Vagina (tissue), 2 donors: Measurements from ENCODE around the gene MYPOP. TPM values are rescaled to one million over a fixed set of nuclear protein-coding genes. Genes with fewer than 3 reads are reported as not detected.

Experiments used
- DNase-seq, 2 donors: peaks; one replicate each; pipeline ENCODE4 v3.0.0-alpha.2; 2017; ENCODE audit errors: extremely low spot score in 2 of 2
- H3K27ac ChIP-seq: fragments of 200-600 bp; sonication (generic); one replicate; pipeline ENCODE4 v1.5.1; 2019
- H3K27me3 ChIP-seq: fragments of 200-600 bp; sonication (generic); one replicate; pipeline ENCODE4 v1.5.1; 2019
- H3K36me3 ChIP-seq, 2 donors: fragments of 200-600 bp; sonication (generic); one replicate each; pipeline ENCODE4 v1.5.1; 2017 to 2019
- H3K4me1 ChIP-seq: fragments of 200-600 bp; sonication (generic); one replicate; pipeline ENCODE4 v1.5.1; 2019
- H3K4me3 ChIP-seq, 2 donors: fragments of 200-600 bp; sonication (generic); 1 replicate in 1 of 2; 2 replicates in 1 of 2; pipeline ENCODE4 v1.5.1; 2016 to 2019
- H3K9me3 ChIP-seq: fragments of 200-600 bp; sonication (generic); one replicate; pipeline ENCODE4 v1.5.1; 2019
- POLR2A ChIP-seq, 2 donors: fragments of 450-650 bp; IDR thresholded peaks; one replicate each; pipeline ENCODE4 v1.6.1; 2017; ENCODE audit warnings: antibody characterized with exemption in 2 of 2, mild to moderate bottlenecking in 2 of 2, moderate library complexity in 2 of 2
- POLR2AphosphoS5 ChIP-seq, 2 donors: sonication (generic); formaldehyde crosslinking; IDR thresholded peaks; one replicate each; pipeline ENCODE4 v1.9.0; 2017; ENCODE audit warnings: antibody characterized with exemption in 2 of 2, mild to moderate bottlenecking in 2 of 2, low read depth in 1 of 2; ENCODE audit not compliant: insufficient read depth in 1 of 2
- intact Hi-C: fragments of 100-400 bp; cut with DNase I; formaldehyde crosslinking; loops from one replicate; pipeline ENCODE4 v1.15.1; 2023
- total RNA-seq: library from RNA; depleted of rRNA; stranded (reverse); fragments of >200 nt; gene quantifications from one replicate; pipeline ENCODE4 v1.2.3, GENCODE V29; 2016
- TF ChIP-seq, protein P1 (sequence below), 3 experiments: fragments of 450-650 bp in 2 of 3; fragments of 200-600 bp in 1 of 3; sonication (generic) in 1 of 3; IDR thresholded peaks; one replicate each; pipeline ENCODE4 v1.5.1; 2017 to 2019; ENCODE audit warnings: antibody characterized with exemption in 3 of 3, mild to moderate bottlenecking in 2 of 3, moderate library complexity in 2 of 3

Gene MYPOP
- total RNA-seq, 1 donor from 2014 or later: 13.8 TPM

DNA sequence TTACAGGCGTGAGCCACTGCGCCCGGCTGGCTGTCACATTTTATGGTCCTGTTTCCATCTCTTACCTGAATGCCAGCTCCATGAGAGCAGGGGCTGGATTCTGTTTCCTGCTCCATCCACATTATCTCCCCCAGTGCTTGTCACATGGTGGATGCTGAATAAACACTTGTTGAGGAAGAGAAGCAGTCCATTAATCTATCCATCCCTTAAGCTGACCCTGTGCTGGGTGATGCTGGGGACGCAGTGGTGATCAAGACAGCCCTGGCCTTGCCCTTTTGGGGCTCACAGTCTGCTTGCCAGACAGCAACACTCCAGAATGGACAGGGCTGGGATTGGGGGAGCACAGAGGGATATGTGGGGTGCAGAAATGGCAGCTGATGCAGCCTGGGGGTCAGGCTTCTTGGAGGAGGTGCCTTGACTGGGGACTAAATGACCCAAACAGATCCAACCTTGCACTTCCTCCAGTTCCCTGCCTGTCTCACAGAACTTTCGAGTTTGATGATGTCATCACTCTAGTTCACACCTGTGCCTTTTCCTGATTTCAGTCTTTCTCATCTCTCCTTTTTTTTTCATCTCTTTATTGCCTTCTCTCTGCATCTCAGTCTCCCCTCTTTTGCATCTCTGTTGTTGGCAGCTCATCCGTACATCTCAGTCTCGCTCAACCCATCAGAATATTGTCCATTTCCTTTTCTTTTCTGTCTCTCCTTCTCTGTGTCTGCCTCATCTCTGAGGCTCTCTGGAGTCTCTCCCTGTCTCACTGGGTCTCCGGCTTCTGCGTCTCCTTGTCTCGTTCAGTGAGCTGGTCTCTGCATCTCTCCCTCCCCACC lies 21.1 kb downstream of the MYPOP start:
- DNase-seq: no peak
- intact Hi-C loops: loop anchor here (10.0 kb wide), 1 partner anchor 66 kb away; the partner anchor contains the start of gene RSPH6A
- Histone ChIP-seq H3K4me3 (no peak overlapping the region), H3K27me3 (no peaks in the 10 kb centered on the region), H3K36me3 (no peaks in the 10 kb centered on the region), H3K9me3 (no peaks in the 10 kb centered on the region), H3K4me1 (peaks cover 45% of the 10 kb centered on the region), H3K27ac (no peak overlapping the region)
- TF ChIP-seq POLR2AphosphoS5 (IDR thresholded peaks at IDR 0.05; ENCODE audit: insufficient read depth in 1 of 2, low read depth in 1 of 2) (no peak), POLR2A (IDR thresholded peaks at IDR 0.05) (no peak)
- TF ChIP-seq, protein P1, sequence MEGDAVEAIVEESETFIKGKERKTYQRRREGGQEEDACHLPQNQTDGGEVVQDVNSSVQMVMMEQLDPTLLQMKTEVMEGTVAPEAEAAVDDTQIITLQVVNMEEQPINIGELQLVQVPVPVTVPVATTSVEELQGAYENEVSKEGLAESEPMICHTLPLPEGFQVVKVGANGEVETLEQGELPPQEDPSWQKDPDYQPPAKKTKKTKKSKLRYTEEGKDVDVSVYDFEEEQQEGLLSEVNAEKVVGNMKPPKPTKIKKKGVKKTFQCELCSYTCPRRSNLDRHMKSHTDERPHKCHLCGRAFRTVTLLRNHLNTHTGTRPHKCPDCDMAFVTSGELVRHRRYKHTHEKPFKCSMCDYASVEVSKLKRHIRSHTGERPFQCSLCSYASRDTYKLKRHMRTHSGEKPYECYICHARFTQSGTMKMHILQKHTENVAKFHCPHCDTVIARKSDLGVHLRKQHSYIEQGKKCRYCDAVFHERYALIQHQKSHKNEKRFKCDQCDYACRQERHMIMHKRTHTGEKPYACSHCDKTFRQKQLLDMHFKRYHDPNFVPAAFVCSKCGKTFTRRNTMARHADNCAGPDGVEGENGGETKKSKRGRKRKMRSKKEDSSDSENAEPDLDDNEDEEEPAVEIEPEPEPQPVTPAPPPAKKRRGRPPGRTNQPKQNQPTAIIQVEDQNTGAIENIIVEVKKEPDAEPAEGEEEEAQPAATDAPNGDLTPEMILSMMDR (IDR thresholded peaks at IDR 0.05): no peak

GRCh38 chr19:45879971-45880370 lies 22.4 kb downstream of the MYPOP start:
- TF ChIP-seq POLR2AphosphoS5 (IDR thresholded peaks at IDR 0.05; ENCODE audit: insufficient read depth in 1 of 2, low read depth in 1 of 2): no peak
- TF ChIP-seq, protein P1 (IDR thresholded peaks at IDR 0.05): no peak
- TF ChIP-seq POLR2A (IDR thresholded peaks at IDR 0.05): no peak
- Histone ChIP-seq H3K27me3 (no peaks in the 10 kb centered on the region), H3K27ac (no peak overlapping the region), H3K9me3 (no peaks in the 10 kb centered on the region), H3K36me3 (no peaks in the 10 kb centered on the region), H3K4me3 (no peak overlapping the region), H3K4me1 (peaks cover 42% of the 10 kb centered on the region)
- no peak for DNase-seq
- intact Hi-C loops: loop anchor here (10.0 kb wide), 2 partner anchors 65 to 135 kb away; partner anchors contain the start of gene RSPH6A

DNA sequence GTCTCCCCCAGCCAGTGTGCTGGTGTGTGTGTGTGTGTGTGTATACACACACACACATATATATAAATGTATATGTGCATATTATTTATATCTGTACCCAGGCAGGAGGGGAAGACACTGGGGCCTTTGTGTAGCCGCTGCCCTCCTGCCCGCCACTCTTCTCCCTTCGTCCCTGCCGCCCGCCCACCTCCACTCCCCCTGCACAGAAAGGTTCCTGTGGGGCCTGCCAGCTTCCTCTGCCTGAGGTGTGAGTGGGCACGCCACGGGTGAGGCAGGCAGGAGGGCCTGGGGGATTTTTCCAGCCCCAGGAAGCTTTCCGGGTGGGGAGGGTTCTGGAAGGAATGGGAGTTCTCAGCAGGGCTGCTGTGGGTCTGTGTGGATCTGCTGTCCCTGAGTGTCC lies 23.4 kb downstream of the MYPOP start:
- intact Hi-C loops: loop anchor here (10.0 kb wide), 1 partner anchor 136 kb away; no protein-coding TSS in a partner anchor
- Histone ChIP-seq H3K4me3 (no peak overlapping the region), H3K27me3 (no peaks in the 10 kb centered on the region), H3K36me3 (no peaks in the 10 kb centered on the region), H3K4me1 (peaks cover 33% of the 10 kb centered on the region), H3K9me3 (no peaks in the 10 kb centered on the region), H3K27ac (no peak overlapping the region)
- TF ChIP-seq, protein P1 (IDR thresholded peaks at IDR 0.05): no peak
- TF ChIP-seq POLR2A (IDR thresholded peaks at IDR 0.05) (no peak), POLR2AphosphoS5 (IDR thresholded peaks at IDR 0.05; ENCODE audit: insufficient read depth in 1 of 2, low read depth in 1 of 2) (no peak)
- no peak for DNase-seq

DNA sequence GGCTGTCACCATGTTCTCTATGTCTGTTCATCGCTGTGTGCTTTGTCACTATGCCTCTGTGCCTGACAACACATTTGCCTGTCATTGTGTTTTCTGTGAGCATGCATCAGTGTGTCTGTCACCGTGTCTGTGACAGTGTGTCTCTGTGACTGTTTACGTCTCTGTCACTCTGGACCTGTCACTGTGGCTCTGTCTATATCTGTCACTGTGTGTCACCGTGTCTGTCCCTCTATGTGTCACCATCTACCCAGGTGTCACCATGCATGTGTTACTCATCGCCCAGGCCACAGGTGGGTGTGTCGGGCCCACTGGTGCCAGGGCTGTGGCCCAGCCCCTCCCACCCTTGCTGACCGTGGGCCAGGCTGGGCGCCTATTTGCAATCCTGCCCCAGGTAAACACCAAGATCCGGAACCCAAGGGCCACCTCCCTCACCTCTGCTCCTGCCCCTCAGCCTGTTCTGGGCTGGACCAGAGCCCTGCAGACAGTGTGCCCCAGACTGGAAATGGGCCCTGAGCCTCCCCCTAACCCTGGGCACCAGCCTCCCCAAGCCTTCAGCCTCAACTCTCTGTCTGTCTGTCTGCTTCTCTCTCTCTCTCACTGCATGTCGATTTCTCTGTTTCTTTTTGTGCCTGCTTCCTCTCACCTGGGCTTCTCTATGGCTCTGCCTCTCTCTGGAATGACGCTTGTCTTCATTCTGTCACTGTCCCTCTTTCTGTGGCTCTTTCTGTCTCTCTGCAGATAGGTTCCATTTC lies 24.2 kb downstream of the MYPOP start:
- no peak overlapping the region for H3K4me3 ChIP-seq
- no peaks in the 10 kb centered on the region for H3K27me3 ChIP-seq
- no peak overlapping the region for H3K27ac ChIP-seq
- DNase-seq: no peak
- H3K9me3 ChIP-seq: no peaks in the 10 kb centered on the region
- no peaks in the 10 kb centered on the region for H3K36me3 ChIP-seq
- TF ChIP-seq POLR2AphosphoS5 (IDR thresholded peaks at IDR 0.05; ENCODE audit: insufficient read depth in 1 of 2, low read depth in 1 of 2): no peak
- TF ChIP-seq, protein P1 (IDR thresholded peaks at IDR 0.05): no peak
- TF ChIP-seq POLR2A (IDR thresholded peaks at IDR 0.05): no peak
- peaks cover 24% of the 10 kb centered on the region for H3K4me1 ChIP-seq
- intact Hi-C loops: loop anchor here (10.0 kb wide), 1 partner anchor 137 kb away; no protein-coding TSS in a partner anchor
